NCI-H2107 treated with DMSO at 0.1 percent for 48 hours (cell line): Measurements from ENCODE around the gene TNKS1BP1.
A peak's percentile ranks its signal among the peaks of the same experiment; 100 is the strongest.
"Not testable (repeated sequence)": the region's sequence is repeated elsewhere in the genome, so short reads cannot be mapped to it uniquely, and the experiment has no call there.

Experiments
- DNase-seq: peaks from one replicate; lab custom pipeline; 2025; ENCODE audit not compliant: unreplicated experiment; lab: John Stamatoyannopoulos, UW

The TNKS1BP1 gene

DNA sequence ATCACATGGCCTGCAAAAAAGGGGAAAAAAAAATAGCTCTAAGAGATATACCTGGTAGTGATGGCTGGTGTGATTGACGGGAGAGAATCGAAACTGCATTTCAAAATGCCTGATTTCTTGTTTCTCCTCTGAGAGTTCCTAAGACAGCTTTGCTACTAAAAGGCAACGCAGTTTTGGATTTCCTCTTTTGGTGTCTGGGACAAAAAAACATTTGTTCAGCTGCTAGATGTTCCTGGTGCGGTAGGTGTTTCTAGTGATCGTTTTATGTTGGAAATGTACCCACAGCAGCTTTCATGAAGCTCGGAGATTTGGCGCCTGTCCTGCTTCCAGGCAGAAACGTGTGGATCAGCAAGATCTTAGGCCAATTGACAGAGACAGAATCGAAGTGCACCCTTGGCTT, 31.5 kb upstream of the TNKS1BP1 start:
- no peak for DNase-seq

DNA sequence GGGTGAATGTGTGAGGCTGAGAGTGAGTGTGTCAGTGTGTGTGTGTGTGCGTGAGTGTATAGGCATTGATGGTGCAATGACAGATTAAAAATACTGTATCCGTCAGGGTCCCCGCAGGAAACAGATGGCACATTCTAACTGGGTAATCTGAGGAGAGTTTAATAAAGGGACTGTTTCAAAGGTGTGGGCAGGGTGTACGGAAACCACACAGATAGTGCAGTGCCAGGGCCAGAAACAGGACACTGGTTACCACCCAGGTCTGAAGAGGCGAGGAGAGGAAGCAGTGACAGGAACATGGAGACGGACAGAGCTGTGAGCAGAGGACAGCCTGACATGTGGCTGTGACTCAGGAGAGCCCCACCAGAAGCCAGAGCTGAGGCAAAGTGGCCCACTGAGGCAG, 29.9 kb upstream of the TNKS1BP1 start:
- no peak for DNase-seq

DNA sequence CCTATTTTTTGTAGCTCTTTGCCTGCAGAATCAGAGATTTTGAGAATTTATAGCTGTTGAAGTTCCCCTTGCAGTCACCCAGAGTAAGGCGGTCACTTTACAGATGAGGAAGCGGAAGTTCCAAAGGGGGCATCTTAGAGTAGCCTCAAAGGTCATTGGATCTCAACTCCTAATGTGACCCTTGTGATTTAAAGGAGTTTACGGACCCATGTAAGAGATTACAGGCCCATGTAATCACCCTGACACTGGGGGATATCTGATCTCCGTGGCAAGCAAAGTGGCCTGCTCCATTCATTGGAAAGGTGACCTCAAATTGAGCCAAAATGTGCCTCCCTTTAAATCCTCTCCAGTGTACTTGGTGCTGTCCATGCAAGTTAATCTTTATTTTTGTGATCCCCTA, 29.1 kb upstream of the TNKS1BP1 start:
- no peak for DNase-seq

DNA sequence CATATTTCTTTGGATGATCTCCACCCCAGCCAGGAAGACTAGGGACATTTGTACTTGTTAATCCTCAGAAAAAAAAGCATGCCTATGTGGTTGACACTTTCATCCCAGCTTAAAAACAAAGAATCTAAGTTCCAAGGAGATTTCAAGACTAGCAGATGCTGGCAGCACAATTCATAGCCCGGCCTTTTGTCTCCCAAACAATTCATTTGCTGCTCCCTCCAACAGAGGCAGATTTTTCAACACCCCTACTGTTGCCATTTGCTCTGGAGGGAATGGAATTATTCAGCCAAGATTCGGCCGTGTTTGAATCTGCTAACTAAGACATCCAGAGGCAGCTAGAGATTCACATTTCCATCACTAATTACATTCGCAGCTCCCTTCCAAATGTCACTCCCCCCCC, 28.7 kb upstream of the TNKS1BP1 start:
- DNase-seq = no peak

- no peak for DNase-seq
These were observed 28.3 kb upstream of the TNKS1BP1 start for GRCh38 chr11:57353036-57353435.

DNA sequence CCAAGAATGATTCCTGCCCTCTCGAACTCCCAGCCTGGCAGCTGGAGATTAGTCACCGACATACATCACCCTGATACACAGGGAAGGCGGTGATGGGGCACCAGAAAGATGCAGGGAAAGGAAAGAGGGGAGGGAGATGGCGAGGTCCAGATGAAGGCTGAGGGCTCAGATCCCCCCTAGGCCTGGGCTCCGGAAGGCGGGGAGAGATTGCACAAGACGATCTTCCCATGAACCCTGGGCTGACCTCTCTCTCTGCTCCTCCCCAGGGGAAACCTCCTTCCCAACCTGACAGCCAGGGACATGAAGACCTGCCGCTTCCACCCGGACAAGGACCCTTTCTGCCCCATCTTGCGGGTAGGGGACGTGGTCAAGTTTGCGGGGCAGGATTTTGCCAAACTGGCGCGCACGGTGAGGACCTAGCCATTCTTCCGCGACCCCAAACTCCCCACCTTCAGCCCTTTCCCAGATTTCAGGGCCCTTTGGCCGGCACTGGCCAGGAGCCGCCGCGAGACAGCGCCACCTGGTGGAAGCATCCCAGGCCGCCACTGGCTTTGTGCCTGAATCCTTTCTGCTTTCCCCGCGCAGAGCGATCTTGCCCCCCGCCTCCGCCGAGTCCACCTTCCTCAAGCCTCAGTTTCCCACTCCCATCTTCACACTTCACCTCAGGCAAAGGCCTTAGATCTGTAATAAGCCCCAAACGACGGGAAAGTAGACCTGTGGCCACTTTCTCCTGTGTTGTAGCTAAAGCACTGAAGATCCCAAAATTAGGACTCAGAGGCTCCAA, 24.9 kb upstream of the TNKS1BP1 start:
- DNase-seq = no peak

- no peak for DNase-seq
These were observed 24.0 kb upstream of the TNKS1BP1 start for GRCh38 chr11:57348636-57349313.

DNA sequence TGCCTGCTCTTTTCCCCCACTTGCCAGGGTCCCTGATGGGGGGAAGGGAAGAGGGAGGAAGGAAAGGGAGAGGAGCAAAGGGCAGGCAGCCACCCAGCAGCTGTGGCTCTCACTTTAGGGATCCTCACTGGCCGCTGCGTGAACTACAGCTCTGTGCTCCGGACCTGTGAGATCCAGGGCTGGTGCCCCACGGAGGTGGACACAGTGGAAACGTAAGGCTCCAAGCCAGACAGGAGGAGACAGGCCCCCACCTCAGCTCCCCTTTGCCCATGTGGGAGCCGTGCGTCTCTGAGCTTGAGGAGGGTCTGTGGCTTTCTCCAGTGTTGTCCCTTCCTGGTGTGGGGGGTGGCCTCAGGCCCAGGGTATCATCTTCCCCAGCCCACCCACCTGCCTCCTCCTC, 23.3 kb upstream of the TNKS1BP1 start:
- no peak for DNase-seq

DNA sequence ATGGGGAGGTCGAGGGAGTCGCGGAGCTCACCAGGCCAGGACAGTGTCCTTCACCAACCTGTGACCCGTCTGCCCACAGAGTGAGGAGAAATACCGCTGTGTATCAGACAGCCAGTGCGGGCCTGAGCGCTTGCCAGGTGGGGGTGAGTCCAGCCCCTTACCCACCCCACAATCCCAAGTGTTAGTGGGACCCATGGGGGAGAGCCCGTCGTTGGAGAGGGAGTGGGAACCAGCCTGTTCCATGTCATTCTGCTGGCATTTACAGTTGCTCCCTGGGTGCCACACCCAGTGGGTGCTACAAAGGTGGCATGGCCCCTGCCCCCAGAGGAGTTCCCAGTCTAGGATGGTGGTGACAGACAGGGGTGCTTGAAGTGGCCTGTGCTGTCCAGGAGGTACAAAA, 22.6 kb upstream of the TNKS1BP1 start:
- no peak for DNase-seq

- peak; percentile 66 for DNase-seq
These were observed 20.9 kb upstream of the TNKS1BP1 start for GRCh38 chr11:57345555-57346211.

DNA sequence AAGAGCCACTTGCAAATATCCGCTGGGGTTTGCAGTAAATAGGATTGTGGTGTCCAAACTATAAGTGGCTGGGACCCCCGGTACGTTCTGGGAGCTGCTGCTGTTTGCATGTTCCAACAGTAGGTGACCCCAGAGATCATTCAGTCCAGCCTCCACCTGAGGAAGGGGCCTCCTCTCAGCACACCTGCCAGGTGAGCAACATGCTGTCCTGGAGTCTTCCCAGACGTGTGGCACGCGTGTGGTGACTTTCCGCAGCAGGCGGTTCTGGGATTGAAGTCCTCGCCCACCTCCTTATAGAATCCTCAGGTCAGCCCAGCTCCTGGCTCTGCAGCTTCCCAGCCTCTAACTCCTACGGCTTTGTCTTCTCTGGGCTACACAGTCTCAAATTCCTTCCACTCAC, 20.1 kb upstream of the TNKS1BP1 start:
- DNase-seq = no peak

- DNase-seq = peak; percentile 10
These were observed 19.1 kb upstream of the TNKS1BP1 start for GRCh38 chr11:57343825-57344224.

- DNase-seq = no peak
These were observed 17.9 kb upstream of the TNKS1BP1 start for GRCh38 chr11:57342702-57343101.

GRCh38 chr11:57341250-57341808, 16.6 kb upstream of the TNKS1BP1 start:
- DNase-seq = no peak

DNA sequence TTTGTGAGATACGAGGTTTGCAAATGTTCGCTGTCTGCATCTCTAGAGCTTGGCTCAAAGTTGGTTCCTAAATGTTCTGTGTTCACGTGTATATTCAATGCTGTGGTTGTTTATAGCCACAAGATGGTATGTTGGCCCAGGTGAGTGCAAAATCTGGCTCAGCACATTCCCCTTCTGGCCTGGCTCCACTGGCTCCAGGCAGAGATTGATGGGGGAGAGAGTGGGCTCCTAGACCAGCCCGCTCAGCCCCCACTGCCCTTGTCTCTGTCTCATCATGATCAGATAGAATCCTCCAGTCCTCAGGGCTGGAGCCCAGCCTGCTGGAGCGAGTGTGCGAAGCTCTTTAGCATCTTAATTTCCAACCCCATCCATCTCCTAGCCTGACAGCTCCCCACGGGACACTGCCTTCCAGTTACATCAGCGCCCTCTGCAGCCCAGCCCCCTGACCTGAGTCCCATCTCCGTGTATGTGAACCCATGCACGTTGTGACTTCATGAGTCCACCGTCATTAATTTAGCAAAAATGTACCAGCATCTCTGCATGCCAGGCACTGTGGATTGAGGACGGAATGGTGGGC, 15.4 kb upstream of the TNKS1BP1 start:
- no peak for DNase-seq

GRCh38 chr11:57339328-57339727, 14.6 kb upstream of the TNKS1BP1 start:
- no peak for DNase-seq

DNA sequence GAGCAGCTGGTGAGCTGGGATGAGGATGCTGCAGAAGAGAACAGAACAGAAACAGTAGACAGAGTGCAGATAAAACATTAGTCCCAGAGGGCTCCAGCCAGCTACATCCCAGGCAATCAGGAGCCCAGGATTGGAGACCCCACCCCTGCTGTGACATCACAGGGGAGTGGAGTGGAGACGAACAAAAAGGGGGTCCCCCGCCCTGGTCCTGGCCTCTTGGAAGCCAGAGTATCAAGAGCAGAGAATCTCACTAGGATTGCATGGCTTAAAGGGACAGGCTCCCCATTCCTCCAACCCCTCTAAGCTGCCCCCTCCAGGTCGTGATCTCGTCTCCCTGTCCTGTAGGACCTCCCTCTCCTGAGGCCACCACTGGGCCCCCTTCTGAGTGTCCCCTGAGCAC, 13.4 kb upstream of the TNKS1BP1 start, which contains the start of gene P2RX3:
P2RX3 (plus strand) TSS at position 211 of the 400 bp plus-strand sequence. CDS start 199 bp downstream, outside the sequence.
- DNase-seq = no peak

DNA sequence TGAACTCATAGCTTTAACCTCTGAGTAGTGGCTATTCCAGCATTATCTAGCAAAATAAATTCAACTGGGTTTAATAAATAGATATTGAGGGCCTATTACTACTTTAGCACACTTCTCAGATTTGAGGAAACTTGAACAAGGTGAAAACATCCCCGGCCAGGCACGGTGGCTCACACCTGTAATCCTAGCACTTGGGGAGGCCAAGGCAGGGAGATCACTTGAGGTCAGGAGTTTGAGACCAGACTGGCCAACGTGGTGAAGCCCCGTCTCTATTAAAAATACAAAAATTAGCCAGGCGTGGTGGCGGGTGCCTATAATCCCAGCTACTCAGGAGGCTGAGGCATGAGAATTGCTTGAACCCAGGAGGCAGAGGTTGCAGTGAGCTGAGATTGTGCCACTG, 12.1 kb upstream of the TNKS1BP1 start:
- DNase-seq = not testable (repeated sequence)

DNA sequence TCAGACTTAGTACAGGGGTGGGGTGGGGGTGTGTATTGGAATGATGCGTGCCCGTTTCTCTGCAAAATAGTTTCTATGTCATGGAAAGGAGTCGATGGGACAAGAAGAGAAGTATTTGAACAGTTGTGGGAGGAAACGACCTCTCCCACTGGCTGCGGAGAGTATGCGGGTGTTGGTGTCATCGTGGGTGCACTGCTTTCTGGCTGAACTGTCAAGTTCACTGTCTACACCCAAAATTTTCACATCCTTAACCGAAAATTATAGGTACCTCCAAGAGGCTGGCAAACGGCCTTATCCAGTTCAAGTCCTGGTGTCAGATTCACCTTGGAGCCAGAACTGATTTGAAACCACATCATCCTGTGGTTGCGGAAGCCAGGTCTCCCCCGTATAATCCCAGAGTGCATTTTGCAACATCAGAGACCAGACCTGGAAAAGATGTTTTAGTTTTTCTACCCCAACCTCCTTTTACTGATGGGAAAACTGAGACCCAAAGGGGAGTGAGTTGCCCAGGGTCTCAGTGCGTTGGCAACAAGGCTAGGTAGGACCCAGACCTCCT, 11.4 kb upstream of the TNKS1BP1 start:
- no peak for DNase-seq

DNA sequence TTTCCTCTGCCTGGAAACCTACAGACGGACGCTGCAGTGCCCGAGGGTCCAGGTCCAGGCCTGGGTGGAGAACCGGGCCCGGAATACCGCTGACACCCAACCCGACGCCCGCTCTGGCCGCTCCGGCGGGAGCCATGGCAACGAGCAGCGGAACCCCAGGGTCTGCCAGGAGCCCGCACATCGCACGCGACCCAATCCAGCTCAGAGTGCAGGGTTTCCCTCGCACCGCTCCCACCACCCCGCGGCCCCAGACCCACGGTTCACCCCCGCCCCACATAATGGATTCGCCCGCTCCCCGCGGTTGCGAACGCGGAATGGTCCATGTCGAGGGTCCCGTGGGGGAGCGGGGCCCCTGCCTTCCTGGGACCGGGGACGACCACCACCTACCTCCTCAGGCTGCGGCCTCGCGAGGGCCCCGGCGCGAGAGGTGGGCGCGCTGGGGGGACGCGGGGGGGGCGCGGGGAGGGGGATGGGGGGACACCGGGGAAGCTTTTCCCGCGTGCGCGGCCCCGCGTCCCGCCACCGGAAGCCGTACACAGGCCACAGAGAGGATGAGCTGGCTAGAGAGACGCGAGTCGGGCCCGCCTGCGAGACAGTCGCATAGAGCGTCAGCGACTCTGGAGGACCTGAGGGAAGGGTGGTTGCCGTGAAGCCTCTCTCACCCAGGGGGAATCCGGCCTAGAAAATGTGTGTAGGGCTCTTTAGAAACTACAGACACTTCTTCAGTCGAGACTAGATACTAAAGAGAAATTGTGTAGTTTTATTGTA, 10.8 kb upstream of the TNKS1BP1 start, which contains the start of gene SSRP1:
SSRP1 (minus strand) TSS at position 550 of the 768 bp plus-strand sequence. CDS start 771 bp downstream, outside the sequence.
- peak; percentile 74 for DNase-seq
